Liver (tissue), 9 donors: ENCODE measurements around the gene MR1. TPM values are rescaled to one million over a fixed set of nuclear protein-coding genes. Genes with fewer than 3 reads are reported as not detected.

ENCODE experiments used
- DNase-seq: peaks from one replicate; pipeline ENCODE4 v3.0.0-alpha.2; 2017; ENCODE audit warnings: low spot score
- H3K27ac ChIP-seq, 2 donors: one replicate each; pipeline ENCODE4 v1.7.0; 2013; ENCODE audit warnings: inconsistent platforms in 2 of 2, low read length in 2 of 2, control low read depth in 1 of 2, low read depth in 1 of 2, mild to moderate bottlenecking in 1 of 2
- H3K27me3 ChIP-seq, 4 donors: one replicate each; pipeline versions ENCODE4 v1.6.1 to v1.7.0; 2013; ENCODE audit warnings: low read length in 3 of 4, inconsistent platforms in 1 of 4, mild to moderate bottlenecking in 1 of 4, moderate library complexity in 1 of 4; ENCODE audit not compliant: control insufficient read depth in 4 of 4, insufficient read depth in 4 of 4
- H3K36me3 ChIP-seq, 4 donors: one replicate each; pipeline versions ENCODE4 v1.6.1 to v1.7.0; 2013; ENCODE audit warnings: low read length in 3 of 4, mild to moderate bottlenecking in 3 of 4, low read depth in 1 of 4, moderate library complexity in 1 of 4; ENCODE audit not compliant: control insufficient read depth in 4 of 4, insufficient read depth in 3 of 4
- H3K4me1 ChIP-seq, 4 donors: one replicate each; pipeline versions ENCODE4 v1.6.1 to v1.7.0; 2013; ENCODE audit warnings: low read length in 3 of 4, mild to moderate bottlenecking in 3 of 4, moderate library complexity in 1 of 4; ENCODE audit not compliant: control insufficient read depth in 4 of 4, insufficient read depth in 4 of 4
- H3K4me3 ChIP-seq, 3 donors: one replicate each; pipeline versions ENCODE4 v1.6.1 to v1.7.0; 2013; ENCODE audit warnings: low read length in 3 of 3, control low read depth in 1 of 3, low read depth in 1 of 3, mild to moderate bottlenecking in 1 of 3
- H3K9ac ChIP-seq, 2 donors: one replicate each; pipeline ENCODE4 v1.7.0; 2013; ENCODE audit warnings: low read length in 2 of 2, mild to moderate bottlenecking in 2 of 2, moderate library complexity in 2 of 2, control low read depth in 1 of 2, low read depth in 1 of 2
- H3K9me3 ChIP-seq, 4 donors: one replicate each; pipeline versions ENCODE4 v1.6.1 to v1.7.0; 2013; ENCODE audit warnings: low read length in 3 of 4; ENCODE audit not compliant: control insufficient read depth in 4 of 4
- ATF3 ChIP-seq: IDR thresholded peaks from 2 replicates; pipeline ENCODE4 v1.6.1; 2016; ENCODE audit warnings: antibody characterized with exemption
- CTCF ChIP-seq: fragments of 150-350 bp; IDR thresholded peaks from 2 replicates; pipeline ENCODE4 v1.5.1; 2017; ENCODE audit warnings: improper control_type of control experiment, low read depth, low read length; ENCODE audit not compliant: missing input control
- EGR1 ChIP-seq, 2 donors: IDR thresholded peaks; 2 replicates each; pipeline ENCODE4 v1.6.1; 2016 to 2018; ENCODE audit warnings: antibody characterized with exemption in 2 of 2, low read depth in 2 of 2
- FOXA1 ChIP-seq: IDR thresholded peaks from 2 replicates; pipeline ENCODE4 v1.6.1; 2016; ENCODE audit warnings: antibody characterized with exemption
- GABPA ChIP-seq, 2 donors: IDR thresholded peaks in 1 of 2; conservative IDR thresholded peaks in 1 of 2; 2 replicates each; pipeline ENCODE4 v1.6.1; 2016; ENCODE audit warnings: antibody characterized with exemption in 2 of 2, mild to moderate bottlenecking in 1 of 2, moderate library complexity in 1 of 2
- HNF4A ChIP-seq, 2 donors: conservative IDR thresholded peaks; 2 replicates each; pipeline ENCODE4 v1.6.1; 2016; ENCODE audit warnings: antibody characterized with exemption in 2 of 2, mild to moderate bottlenecking in 2 of 2
- HNF4G ChIP-seq: IDR thresholded peaks from 2 replicates; pipeline ENCODE4 v1.6.1; 2016; ENCODE audit warnings: antibody characterized with exemption
- JUND ChIP-seq, 2 donors: IDR thresholded peaks; 2 replicates each; pipeline ENCODE4 v1.6.1; 2016; ENCODE audit warnings: antibody characterized with exemption in 2 of 2
- NR2F2 ChIP-seq: IDR thresholded peaks from 2 replicates; pipeline ENCODE4 v1.6.1; 2016; ENCODE audit warnings: antibody characterized with exemption
- RAD21 ChIP-seq, 2 donors: IDR thresholded peaks; 2 replicates each; pipeline ENCODE4 v1.6.1; 2016; ENCODE audit warnings: antibody characterized with exemption in 2 of 2, mild to moderate bottlenecking in 2 of 2
- RXRA ChIP-seq, 2 donors: IDR thresholded peaks; 2 replicates each; pipeline ENCODE4 v1.6.1; 2017 to 2018; ENCODE audit warnings: antibody characterized with exemption in 2 of 2, mild to moderate bottlenecking in 1 of 2
- SP1 ChIP-seq: IDR thresholded peaks from 2 replicates; pipeline ENCODE4 v1.6.1; 2018; ENCODE audit warnings: antibody characterized with exemption, mild to moderate bottlenecking
- TAF1 ChIP-seq: conservative IDR thresholded peaks from 2 replicates; pipeline ENCODE4 v1.6.1; 2016; ENCODE audit warnings: antibody characterized with exemption, mild to moderate bottlenecking
- YY1 ChIP-seq: IDR thresholded peaks from 2 replicates; pipeline ENCODE4 v1.6.1; 2016; ENCODE audit warnings: antibody characterized with exemption, mild to moderate bottlenecking
- ZBTB33 ChIP-seq: IDR thresholded peaks from 2 replicates; pipeline ENCODE4 v1.6.1; 2016; ENCODE audit warnings: antibody characterized with exemption
- WGBS: extraction: QIAGEN DNeasy Blood & Tissue Kit; methylation state at CpG from one replicate; pipeline ENCODE4 v1.1.7; 2013; 5-methylcytosine and 5-hydroxymethylcytosine counted together
- polyA plus RNA-seq, 2 donors: library from polyadenylated mRNA; stranded (reverse) in 1 of 2; unstranded in 1 of 2; fragments of 200-250 nt in 1 of 2; fragments of >200 nt in 1 of 2; fragmentation: Nextera tagmentation in 1 of 2; extraction: Ambion mirVana in 1 of 2; gene quantifications; one replicate each; pipeline versions ENCODE4 v1.2.1 to v1.2.3, GENCODE V29; 2013 to 2015
- total RNA-seq, 2 donors: library from RNA; depleted of rRNA; stranded (reverse); fragments of >200 nt; gene quantifications; one replicate each; pipeline ENCODE4 v1.2.3, GENCODE V29; 2014
- donor health status: healthy.
- donor health status: healthy.
- donor health status: healthy.
- donor health status: healthy.
- donor health status: healthy.

Gene MR1
- total and polyA plus RNA-seq, 4 donors: 5.5 to 8.1 (median 6.1) TPM

GRCh38 chr1:181016563-181016962 lies 17.2 kb upstream of the MR1 start:
- Histone ChIP-seq H3K27me3 (no peaks in the 10 kb centered on the region), H3K4me1 (peaks cover 0 to 4% (median 1%) of the 10 kb centered on the region in 4 donors), H3K9me3 (no peaks in the 10 kb centered on the region), H3K27ac (no peak overlapping the region), H3K9ac (no peak overlapping the region), H3K4me3 (no peak overlapping the region), H3K36me3 (no peaks in the 10 kb centered on the region)
- WGBS: 95% methylated on average over 8 of the region's 8 CpGs
- no peak for TF ChIP-seq ATF3
- DNase-seq: no peak

- no peaks in the 10 kb centered on the region for H3K27me3 ChIP-seq
- WGBS: 7% methylated on average over 1 of the region's 1 CpG
- no peak overlapping the region for H3K27ac ChIP-seq
Observed at GRCh38 chr1:181018901-181019681, 14.7 kb upstream of the MR1 start.

GRCh38 chr1:181021159-181021558 lies 12.6 kb upstream of the MR1 start:
- H3K4me1 ChIP-seq: peaks cover 0 to 5% (median 3%) of the 10 kb centered on the region in 4 donors
- TF ChIP-seq RXRA (IDR thresholded peaks at IDR 0.05) (no peak), RAD21 (IDR thresholded peaks at IDR 0.05) (no peak), HNF4A (conservative IDR thresholded peaks at IDR 0.05) (no peak), NR2F2 (no peak), CTCF (no peak), ZBTB33 (no peak), SP1 (no peak), HNF4G (no peak)
- peak overlapping the region in 1 of 2 donors; percentile 87 for H3K27ac ChIP-seq
- WGBS: 61% methylated on average over 3 of the region's 3 CpGs
- DNase-seq: no peak
- no peaks in the 10 kb centered on the region for H3K9me3 ChIP-seq
- no peaks in the 10 kb centered on the region for H3K36me3 ChIP-seq
- no peaks in the 10 kb centered on the region for H3K27me3 ChIP-seq
- peak overlapping the region in 2 of 3 donors; percentile 70 to 75 for H3K4me3 ChIP-seq
- H3K9ac ChIP-seq: peak overlapping the region in 1 of 2 donors; percentile 34

More at GRCh38 chr1:181018901-181019681, 14.7 kb upstream of the MR1 start:
- TF ChIP-seq YY1 (no peak), FOXA1 (no peak), EGR1 (IDR thresholded peaks at IDR 0.05; ENCODE audit: low read depth in 2 of 2) (no peak), JUND (IDR thresholded peaks at IDR 0.05) (no peak), ZBTB33 (no peak), HNF4A (conservative IDR thresholded peaks at IDR 0.05) (no peak), RAD21 (IDR thresholded peaks at IDR 0.05) (no peak), SP1 (no peak), TAF1 (no peak), GABPA (IDR thresholded peaks at IDR 0.05 in 1 of 2, conservative IDR thresholded peaks at IDR 0.05 in 1 of 2) (no peak), HNF4G (no peak)
- no peaks in the 10 kb centered on the region for H3K9me3 ChIP-seq
- H3K9ac ChIP-seq: no peak overlapping the region
- H3K4me1 ChIP-seq: peaks cover 0 to 5% (median 3%) of the 10 kb centered on the region in 4 donors
- no peak overlapping the region for H3K4me3 ChIP-seq
- no peaks in the 10 kb centered on the region for H3K36me3 ChIP-seq
- no peak for DNase-seq
